K562 (cell line): ENCODE measurements around the gene PRTFDC1. TPM values are rescaled to one million over a fixed set of nuclear protein-coding genes. Genes with fewer than 3 reads are reported as not detected.
A peak's percentile ranks its signal among the peaks of the same experiment; 100 is the strongest.

ENCODE experiments used
- ARNT ChIP-seq, 2 experiments: fragments of 450-650 bp; IDR thresholded peaks; 2 replicates each; pipeline ENCODE4 v1.6.1; 2016; ENCODE audit warnings: mild to moderate bottlenecking in 1 of 2
- CUX1 ChIP-seq: fragments of 200-800 bp; sonication (Bioruptor generic); IDR thresholded peaks from 2 replicates; pipeline ENCODE4 v1.6.1; 2016; ENCODE audit warnings: missing genetic modification characterization, missing compliant biosample characterization
- DPF2 ChIP-seq: fragments of 450-650 bp; IDR thresholded peaks from 2 replicates; pipeline ENCODE4 v1.6.1; 2016
- E2F5 ChIP-seq: sonication (generic); formaldehyde crosslinking; IDR thresholded peaks from 2 replicates; pipeline ENCODE4 v1.8.0; 2022; ENCODE audit warnings: mild to moderate bottlenecking, missing genetic modification reagents
- EHMT2 ChIP-seq: fragments of 450-650 bp; IDR thresholded peaks from 2 replicates; pipeline ENCODE4 v1.6.1; 2018; ENCODE audit warnings: antibody characterized with exemption
- ETV6 ChIP-seq, 3 experiments: fragments of 150-350 bp in 1 of 3; sonication (generic) in 1 of 3; formaldehyde crosslinking in 1 of 3; IDR thresholded peaks; 2 replicates each; pipeline versions ENCODE4 v1.6.1 to v1.8.0; 2014 to 2022; ENCODE audit warnings: borderline replicate concordance in 2 of 3, low read depth in 2 of 3, antibody characterized with exemption in 1 of 3, low read length in 1 of 3, mild to moderate bottlenecking in 1 of 3, missing genetic modification reagents in 1 of 3
- GABPB1 ChIP-seq: sonication (generic); formaldehyde crosslinking; IDR thresholded peaks from 2 replicates; pipeline ENCODE4 v1.8.0; 2022; ENCODE audit warnings: mild to moderate bottlenecking, missing genetic modification reagents
- KDM4B ChIP-seq, 2 experiments: fragments of 450-650 bp in 1 of 2; sonication (generic) in 1 of 2; IDR thresholded peaks; 2 replicates each; pipeline ENCODE4 v1.6.1; 2016 to 2017; ENCODE audit warnings: borderline replicate concordance in 2 of 2, antibody characterized with exemption in 1 of 2, low read depth in 1 of 2, mild to moderate bottlenecking in 1 of 2
- KDM5B ChIP-seq: fragments of 200-600 bp; sonication (generic); IDR thresholded peaks from 2 replicates; pipeline ENCODE4 v1.6.1; 2012; ENCODE audit warnings: low read depth, mild to moderate bottlenecking, moderate library complexity, low read length, control low read depth, inconsistent platforms; ENCODE audit not compliant: insufficient replicate concordance
- L3MBTL2 ChIP-seq: fragments of 450-650 bp; IDR thresholded peaks from 2 replicates; pipeline ENCODE4 v1.6.1; 2016; ENCODE audit warnings: mild to moderate bottlenecking, moderate library complexity
- LARP7 ChIP-seq: fragments of 450-650 bp; IDR thresholded peaks from 2 replicates; pipeline ENCODE4 v1.6.1; 2016
- LCOR ChIP-seq: sonication (generic); formaldehyde crosslinking; IDR thresholded peaks from 2 replicates; pipeline ENCODE4 v1.8.0; 2022; ENCODE audit warnings: mild to moderate bottlenecking, missing genetic modification reagents
- LEF1 ChIP-seq: fragments of 450-650 bp; IDR thresholded peaks from 2 replicates; pipeline ENCODE4 v1.6.1; 2016; ENCODE audit warnings: mild to moderate bottlenecking
- NR2C1 ChIP-seq, 2 experiments: fragments of 450-650 bp; IDR thresholded peaks; 2 replicates each; pipeline ENCODE4 v1.6.1; 2017; ENCODE audit warnings: mild to moderate bottlenecking in 2 of 2, antibody characterized with exemption in 1 of 2, inconsistent platforms in 1 of 2, missing compliant biosample characterization in 1 of 2, missing genetic modification characterization in 1 of 2
- NR4A1 ChIP-seq, 2 experiments: fragments of 250-450 bp in 1 of 2; fragments of 450-650 bp in 1 of 2; sonication (Bioruptor Pico) in 1 of 2; IDR thresholded peaks; 2 replicates each; pipeline versions ENCODE4 v1.4.0 to v1.6.1; 2016 to 2020; ENCODE audit warnings: mild to moderate bottlenecking in 2 of 2, missing compliant biosample characterization in 1 of 2, missing genetic modification characterization in 1 of 2, moderate library complexity in 1 of 2
- POU5F1 ChIP-seq: fragments of 150-350 bp; IDR thresholded peaks from 2 replicates; pipeline ENCODE4 v1.6.1; 2014; ENCODE audit warnings: borderline replicate concordance, low read length, low read depth, mild to moderate bottlenecking; ENCODE audit not compliant: partially characterized antibody
- PRPF4 ChIP-seq: fragments of 200-400 bp; formaldehyde crosslinking; IDR thresholded peaks from one replicate; pipeline ENCODE4 v1.6.1; 2017; ENCODE audit warnings: low read length, low read depth, mild to moderate bottlenecking; ENCODE audit not compliant: insufficient read depth, poor library complexity, severe bottlenecking
- RFX5 ChIP-seq: IDR thresholded peaks from 2 replicates; pipeline ENCODE4 v1.6.1; 2011; ENCODE audit warnings: low read depth, mild to moderate bottlenecking, improper control_type of control experiment, low read length
- SMARCB1 ChIP-seq: IDR thresholded peaks from 2 replicates; pipeline ENCODE4 v1.6.1; 2011; ENCODE audit warnings: improper control_type of control experiment, low read depth; ENCODE audit not compliant: insufficient read length
- SRSF3 ChIP-seq: fragments of 200-400 bp; formaldehyde crosslinking; IDR thresholded peaks from 2 replicates; pipeline ENCODE4 v1.6.1; 2016; ENCODE audit warnings: mild to moderate bottlenecking, low read length, moderate library complexity; ENCODE audit not compliant: insufficient read depth
- XRCC4 ChIP-seq: IDR thresholded peaks from one replicate; pipeline ENCODE4 v1.6.1; 2011; ENCODE audit not compliant: insufficient read depth, insufficient read length; ENCODE audit errors: extremely low read depth
- ZBTB7A ChIP-seq: IDR thresholded peaks from 2 replicates; pipeline ENCODE4 v1.6.1; 2011; ENCODE audit warnings: low read depth, mild to moderate bottlenecking, low read length, moderate library complexity, borderline replicate concordance; ENCODE audit not compliant: control insufficient read depth
- ZNF217 ChIP-seq: sonication (generic); formaldehyde crosslinking; IDR thresholded peaks from 2 replicates; pipeline ENCODE4 v1.8.0; 2022; ENCODE audit warnings: mild to moderate bottlenecking, missing genetic modification reagents
- polyA plus RNA-seq, 8 experiments: library from polyadenylated mRNA; depleted of rRNA in 4 of 8; stranded (reverse) in 5 of 8; unstranded in 3 of 8; fragments of >200 nt; fragmentation: Nextera tagmentation in 2 of 8; fragmentation: Illumina TruSeq in 1 of 8; extraction: Ambion mirVana in 2 of 8; extraction: Trizol in 1 of 8; gene quantifications; 2 replicates each; pipeline versions ENCODE4 v1.2.1 to v1.2.3, GENCODE V29; 2011 to 2014; ENCODE audit warnings: inconsistent platforms in 1 of 8, missing spikeins in 1 of 8
- total RNA-seq, 7 experiments: library from RNA; depleted of rRNA in 6 of 7; stranded (reverse); fragments of >200 nt in 6 of 7; fragmentation: Illumina TruSeq in 2 of 7; extraction: Trizol in 2 of 7; gene quantifications; 2 replicates each; pipeline versions ENCODE4 v1.2.1 to v1.2.3, GENCODE V29; 2011 to 2021; ENCODE audit warnings: low replicate concordance in 1 of 7

The PRTFDC1 gene
- total and polyA plus RNA-seq, 9 of the 15 experiments (the other 6 are each of a cell fraction or from before 2014, with no cell fraction given), result 7.0 to 27.6 (median 10.0) TPM

- TF ChIP-seq E2F5 (CRISPR knock-in tag) (no peak), ZBTB7A (no peak), LARP7 (no peak), XRCC4 (no peak), CUX1 (CRISPR knock-in tag) (no peak), KDM4B (IDR thresholded peaks at IDR 0.05; ENCODE audit: borderline replicate concordance in 2 of 2, low read depth in 1 of 2) (no peak), EHMT2 (peak; percentile 46; the same call in 1 of the 2 replicates), ZNF217 (no peak), DPF2 (peak; percentile 92), LCOR (CRISPR knock-in tag) (no peak), SMARCB1 (no peak), POU5F1 (no peak), SRSF3 (no peak), ARNT (IDR thresholded peaks at IDR 0.05) (no peak), GABPB1 (no peak), NR4A1 (CRISPR knock-in tag; IDR thresholded peaks at IDR 0.05) (no peak), NR4A1 (tag; IDR thresholded peaks at IDR 0.05) (no peak), LEF1 (no peak), L3MBTL2 (no peak), ETV6 (IDR thresholded peaks at IDR 0.05; ENCODE audit: borderline replicate concordance in 1 of 2, low read depth in 2 of 2, low read length in 1 of 2) (no peak), ETV6 (CRISPR knock-in tag; IDR thresholded peaks at IDR 0.05; ENCODE audit: borderline replicate concordance) (no peak), KDM5B (no peak), RFX5 (no peak), NR2C1 (IDR thresholded peaks at IDR 0.05) (no peak), NR2C1 (tag; IDR thresholded peaks at IDR 0.05) (no peak), PRPF4 (no peak)
Measured at GRCh38 chr10:24908793-24909423, 43.5 kb downstream of the PRTFDC1 start (continued).
